ENCODE results near the gene PCK2.
A peak's percentile ranks its signal among the peaks of the same experiment; 100 is the strongest.
"Not testable (repeated sequence)": the region's sequence is repeated elsewhere in the genome, so short reads cannot be mapped to it uniquely, and the experiment has no call there.

Gene PCK2

GRCh38 chr14:24098927-24099813 lies 5.1 kb downstream of the PCK2 start:
- Histone ChIP-seq H2AFZ (ENCODE audit: low read depth, low read length) (no peak overlapping the region), H3K4me3 (ENCODE audit: low read length) (no peak overlapping the region), H3K4me1 (ENCODE audit: insufficient read depth, low read length) (no peaks in the 10 kb centered on the region), H3K36me3 (ENCODE audit: insufficient read depth, low read length) (no peaks in the 10 kb centered on the region), H3K27me3 (ENCODE audit: insufficient read depth, low read length) (peaks cover 11% of the 10 kb centered on the region), H3K9me3 (ENCODE audit: low read length) (no peaks in the 10 kb centered on the region)

GRCh38 chr14:24100197-24100981 lies 6.3 kb downstream of the PCK2 start:
- no peaks in the 10 kb centered on the region for H3K36me3 ChIP-seq (ENCODE audit: insufficient read depth, low read length)
- H2AFZ ChIP-seq (ENCODE audit: low read depth, low read length), result no peak overlapping the region
- H3K9me3 ChIP-seq (ENCODE audit: low read length), result no peaks in the 10 kb centered on the region
- no peak overlapping the region for H3K4me3 ChIP-seq (ENCODE audit: low read length)
- no peaks in the 10 kb centered on the region for H3K4me1 ChIP-seq (ENCODE audit: insufficient read depth, low read length)
- H3K27me3 ChIP-seq (ENCODE audit: insufficient read depth, low read length), result peaks cover 3% of the 10 kb centered on the region

- Histone ChIP-seq H3K4me1 (ENCODE audit: insufficient read depth, low read length) (no peaks in the 10 kb centered on the region), H3K4me3 (ENCODE audit: low read length) (no peak overlapping the region), H2AFZ (ENCODE audit: low read depth, low read length) (no peak overlapping the region), H3K27me3 (ENCODE audit: insufficient read depth, low read length) (peaks cover 2% of the 10 kb centered on the region), H3K9me3 (ENCODE audit: low read length) (no peaks in the 10 kb centered on the region), H3K36me3 (ENCODE audit: insufficient read depth, low read length) (no peaks in the 10 kb centered on the region)
These were observed 6.9 kb downstream of the PCK2 start for GRCh38 chr14:24100982-24101494.

DNA sequence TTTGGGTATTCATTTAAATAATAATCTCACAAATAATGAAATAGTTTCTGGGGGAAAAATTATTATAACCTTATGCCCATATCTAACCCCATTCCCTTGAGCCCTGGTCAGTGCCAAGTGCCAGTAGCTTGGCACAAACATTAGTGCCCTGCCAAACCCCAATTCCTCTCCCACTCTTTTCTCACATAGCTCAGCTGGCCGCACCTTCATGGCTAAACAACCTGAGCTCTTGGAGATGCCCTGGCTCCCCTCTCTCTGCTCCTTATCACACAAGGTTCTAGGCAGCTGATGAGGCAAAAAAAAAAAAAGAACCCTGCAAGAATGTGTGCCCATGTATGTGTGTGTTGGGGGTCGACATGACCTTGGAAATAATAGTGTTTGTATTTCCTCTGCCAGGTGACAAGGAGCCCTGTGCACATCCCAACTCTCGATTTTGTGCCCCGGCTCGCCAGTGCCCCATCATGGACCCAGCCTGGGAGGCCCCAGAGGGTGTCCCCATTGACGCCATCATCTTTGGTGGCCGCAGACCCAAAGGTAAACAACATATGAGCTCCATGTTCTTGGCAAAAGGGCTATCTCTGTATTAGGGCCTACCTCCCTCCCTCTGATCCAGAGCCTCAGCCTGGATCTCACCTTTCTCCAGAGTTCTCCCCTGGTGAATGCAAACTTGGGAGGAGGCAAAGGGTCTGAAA lies 8.4 kb downstream of the PCK2 start:
- no peak overlapping the region for H3K4me3 ChIP-seq (ENCODE audit: low read length)
- no peaks in the 10 kb centered on the region for H3K4me1 ChIP-seq (ENCODE audit: insufficient read depth, low read length)
- peaks cover 2% of the 10 kb centered on the region for H3K27me3 ChIP-seq (ENCODE audit: insufficient read depth, low read length)
- no peaks in the 10 kb centered on the region for H3K36me3 ChIP-seq (ENCODE audit: insufficient read depth, low read length)
- H3K9me3 ChIP-seq (ENCODE audit: low read length), result no peaks in the 10 kb centered on the region
- H2AFZ ChIP-seq (ENCODE audit: low read depth, low read length), result no peak overlapping the region

DNA sequence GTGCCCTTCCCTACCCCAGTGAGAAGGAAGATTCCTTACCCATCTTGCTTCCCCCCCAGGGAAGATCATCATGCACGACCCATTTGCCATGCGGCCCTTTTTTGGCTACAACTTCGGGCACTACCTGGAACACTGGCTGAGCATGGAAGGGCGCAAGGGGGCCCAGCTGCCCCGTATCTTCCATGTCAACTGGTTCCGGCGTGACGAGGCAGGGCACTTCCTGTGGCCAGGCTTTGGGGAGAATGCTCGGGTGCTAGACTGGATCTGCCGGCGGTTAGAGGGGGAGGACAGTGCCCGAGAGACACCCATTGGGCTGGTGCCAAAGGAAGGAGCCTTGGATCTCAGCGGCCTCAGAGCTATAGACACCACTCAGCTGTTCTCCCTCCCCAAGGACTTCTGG lies 9.3 kb downstream of the PCK2 start:
- peaks cover 2% of the 10 kb centered on the region for H3K27me3 ChIP-seq (ENCODE audit: insufficient read depth, low read length)
- no peak overlapping the region for H3K4me3 ChIP-seq (ENCODE audit: low read length)
- H3K9me3 ChIP-seq (ENCODE audit: low read length), result no peaks in the 10 kb centered on the region
- H2AFZ ChIP-seq (ENCODE audit: low read depth, low read length), result no peak overlapping the region
- H3K4me1 ChIP-seq (ENCODE audit: insufficient read depth, low read length), result no peaks in the 10 kb centered on the region
- H3K36me3 ChIP-seq (ENCODE audit: insufficient read depth, low read length), result no peaks in the 10 kb centered on the region

DNA sequence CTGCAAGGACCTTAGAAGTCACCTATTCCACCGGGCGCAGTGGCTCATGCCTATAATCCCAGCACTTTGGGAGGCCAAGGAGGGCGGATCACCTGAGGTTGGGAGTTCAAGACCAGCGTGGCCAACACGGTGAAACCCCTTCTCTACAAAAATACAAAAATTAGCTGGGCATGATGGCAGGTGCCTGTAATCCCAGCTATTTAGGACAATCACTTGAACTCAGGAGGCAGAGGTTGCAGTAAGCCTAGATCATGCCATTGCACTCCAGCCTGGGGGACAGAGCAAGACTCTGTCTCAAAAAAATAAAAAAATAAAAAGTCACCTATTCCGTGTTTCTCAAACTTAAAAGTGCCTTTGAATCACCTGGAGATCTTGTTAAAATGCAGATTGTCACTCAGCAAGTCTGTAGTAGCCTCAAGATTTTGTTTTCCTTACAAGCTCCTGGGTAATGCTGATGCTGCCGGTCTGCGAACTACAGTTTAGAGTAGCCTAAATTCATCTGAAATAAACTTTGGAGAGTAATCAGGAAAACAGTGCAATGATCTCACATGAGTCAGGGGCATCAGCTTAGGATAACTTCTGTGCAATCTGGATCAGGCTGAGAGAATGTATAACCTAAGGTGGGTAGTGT lies 11.6 kb downstream of the PCK2 start:
- not testable (repeated sequence) for H3K36me3 ChIP-seq (ENCODE audit: insufficient read depth, low read length); H3K27me3 ChIP-seq (ENCODE audit: insufficient read depth, low read length); H3K4me1 ChIP-seq (ENCODE audit: insufficient read depth, low read length); H3K9me3 ChIP-seq (ENCODE audit: low read length); H2AFZ ChIP-seq (ENCODE audit: low read depth, low read length); H3K4me3 ChIP-seq (ENCODE audit: low read length)

DNA sequence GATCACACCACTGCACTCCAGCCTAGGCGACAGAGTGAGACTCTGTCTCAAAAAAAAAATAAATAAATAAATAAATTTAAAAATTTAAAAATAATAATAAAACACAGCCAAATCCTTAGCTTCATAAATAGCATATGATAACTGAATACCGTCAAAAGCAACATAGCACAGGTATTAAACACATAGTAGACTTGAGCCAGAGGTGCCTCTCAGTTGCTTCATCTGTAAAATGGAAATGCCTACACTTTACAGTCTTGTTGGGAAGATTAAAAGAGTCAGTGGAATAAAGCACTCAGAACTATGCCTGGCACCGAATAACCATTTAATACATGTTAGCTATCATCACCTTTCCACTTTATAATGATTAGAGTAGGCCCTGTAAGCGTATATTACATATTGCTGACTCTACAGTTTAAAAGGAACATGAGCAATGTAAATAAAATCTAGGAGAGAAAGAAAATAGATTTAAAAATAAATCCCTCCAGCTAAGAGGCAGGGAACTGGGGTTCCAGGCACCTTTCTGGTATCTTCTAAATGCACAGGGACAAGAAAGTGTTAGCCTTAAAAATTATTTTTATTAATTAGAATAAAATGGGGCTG lies 12.7 kb downstream of the PCK2 start:
- no peak overlapping the region for H3K4me3 ChIP-seq (ENCODE audit: low read length)
- H2AFZ ChIP-seq (ENCODE audit: low read depth, low read length), result no peak overlapping the region
- H3K4me1 ChIP-seq (ENCODE audit: insufficient read depth, low read length), result no peaks in the 10 kb centered on the region
- no peaks in the 10 kb centered on the region for H3K27me3 ChIP-seq (ENCODE audit: insufficient read depth, low read length)
- no peaks in the 10 kb centered on the region for H3K9me3 ChIP-seq (ENCODE audit: low read length)
- H3K36me3 ChIP-seq (ENCODE audit: insufficient read depth, low read length), result no peaks in the 10 kb centered on the region

- no peak overlapping the region for H2AFZ ChIP-seq (ENCODE audit: low read depth, low read length)
- H3K4me1 ChIP-seq (ENCODE audit: insufficient read depth, low read length), result no peaks in the 10 kb centered on the region
- no peak overlapping the region for H3K4me3 ChIP-seq (ENCODE audit: low read length)
- no peaks in the 10 kb centered on the region for H3K9me3 ChIP-seq (ENCODE audit: low read length)
- no peaks in the 10 kb centered on the region for H3K36me3 ChIP-seq (ENCODE audit: insufficient read depth, low read length)
- no peaks in the 10 kb centered on the region for H3K27me3 ChIP-seq (ENCODE audit: insufficient read depth, low read length)
These were observed 14.3 kb downstream of the PCK2 start for GRCh38 chr14:24108336-24108874.

DNA sequence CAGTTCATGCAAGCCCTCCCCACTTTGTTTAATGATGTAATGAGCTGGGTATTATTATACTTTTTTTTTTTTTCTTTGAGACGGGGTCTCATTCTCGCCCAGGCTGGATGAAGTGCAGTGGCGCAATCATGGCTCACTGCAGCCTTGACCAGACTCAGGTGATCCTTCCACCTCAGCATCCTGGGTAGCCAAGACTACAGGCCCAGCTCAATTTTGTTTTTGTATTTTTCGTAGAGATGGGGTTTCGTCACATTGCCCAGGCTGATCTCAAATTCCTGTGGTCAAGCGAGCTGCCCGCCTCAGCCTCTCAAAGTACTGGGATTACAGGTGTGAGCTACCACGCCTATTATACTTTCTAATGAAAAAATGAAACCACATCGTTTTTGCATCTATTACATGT lies 15.9 kb downstream of the PCK2 start:
- Histone ChIP-seq H2AFZ (ENCODE audit: low read depth, low read length) (no peak overlapping the region), H3K9me3 (ENCODE audit: low read length) (no peaks in the 10 kb centered on the region), H3K36me3 (ENCODE audit: insufficient read depth, low read length) (no peaks in the 10 kb centered on the region), H3K4me1 (ENCODE audit: insufficient read depth, low read length) (no peaks in the 10 kb centered on the region), H3K4me3 (ENCODE audit: low read length) (no peak overlapping the region), H3K27me3 (ENCODE audit: insufficient read depth, low read length) (no peaks in the 10 kb centered on the region)

- no peak overlapping the region for H3K4me3 ChIP-seq (ENCODE audit: low read length)
- no peaks in the 10 kb centered on the region for H3K36me3 ChIP-seq (ENCODE audit: insufficient read depth, low read length)
- H3K4me1 ChIP-seq (ENCODE audit: insufficient read depth, low read length), result peaks cover 1% of the 10 kb centered on the region
- H2AFZ ChIP-seq (ENCODE audit: low read depth, low read length), result no peak overlapping the region
- H3K27me3 ChIP-seq (ENCODE audit: insufficient read depth, low read length), result no peaks in the 10 kb centered on the region
- no peaks in the 10 kb centered on the region for H3K9me3 ChIP-seq (ENCODE audit: low read length)
These were observed 16.4 kb downstream of the PCK2 start for GRCh38 chr14:24110523-24110922.

DNA sequence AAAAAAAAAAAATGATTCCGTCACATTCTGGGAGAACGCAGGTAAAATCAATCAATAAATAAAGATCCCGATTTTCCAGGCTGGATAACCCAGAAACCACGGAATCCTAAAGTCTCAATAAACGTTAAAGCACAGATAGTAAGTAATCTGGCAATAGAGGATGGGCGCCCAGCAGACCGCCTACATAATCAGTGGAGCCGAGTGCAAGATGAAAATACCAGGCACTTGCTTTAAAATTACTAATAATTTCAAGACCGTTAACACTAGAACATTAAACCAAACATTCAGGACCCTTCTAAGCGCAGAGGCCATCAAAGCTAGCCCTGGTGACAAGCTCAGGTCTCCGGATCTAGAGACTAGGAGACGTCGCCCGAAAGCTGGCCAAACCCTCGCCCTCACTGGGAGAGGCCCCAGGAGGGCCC lies 19.3 kb downstream of the PCK2 start:
- H3K4me3 ChIP-seq (ENCODE audit: low read length), result peak overlapping the region; percentile 84
- H3K36me3 ChIP-seq (ENCODE audit: insufficient read depth, low read length), result peaks cover 10% of the 10 kb centered on the region
- H2AFZ ChIP-seq (ENCODE audit: low read depth, low read length), result peak overlapping the region; percentile 81
- peaks cover 9% of the 10 kb centered on the region for H3K4me1 ChIP-seq (ENCODE audit: insufficient read depth, low read length)
- no peaks in the 10 kb centered on the region for H3K27me3 ChIP-seq (ENCODE audit: insufficient read depth, low read length)
- H3K9me3 ChIP-seq (ENCODE audit: low read length), result no peaks in the 10 kb centered on the region

Measured in neuron (in vitro differentiated cells).